HG03039 (cell line): ENCODE measurements around the gene MIAT.

Experiments used
- ATAC-seq: cut with Tn5 transposase; IDR thresholded peaks from one replicate; pipeline ENCODE4 v1.9.1; 2021; ENCODE audit warnings: mild to moderate bottlenecking, moderate library complexity; ENCODE audit not compliant: unreplicated experiment

MIAT gene

GRCh38 chr22:26631282-26631681 is 26.1 kb upstream of the MIAT start:
- no peak for ATAC-seq

- no peak for ATAC-seq
Observed at GRCh38 chr22:26632422-26633155, 24.8 kb upstream of the MIAT start.

- no peak for ATAC-seq
Observed at GRCh38 chr22:26634189-26634588, 23.2 kb upstream of the MIAT start.

GRCh38 chr22:26635117-26635516 is 22.3 kb upstream of the MIAT start:
- no peak for ATAC-seq

GRCh38 chr22:26636296-26636695 is 21.1 kb upstream of the MIAT start:
- no peak for ATAC-seq

GRCh38 chr22:26642465-26643417 is 14.6 kb upstream of the MIAT start:
- no peak for ATAC-seq

- ATAC-seq = no peak
Observed at GRCh38 chr22:26643418-26644100, 13.8 kb upstream of the MIAT start.

GRCh38 chr22:26646158-26646557 is 11.2 kb upstream of the MIAT start:
- ATAC-seq = no peak

- no peak for ATAC-seq
Observed at GRCh38 chr22:26648011-26648497, 9.3 kb upstream of the MIAT start.

GRCh38 chr22:26648528-26649388 is 8.6 kb upstream of the MIAT start:
- no peak for ATAC-seq

GRCh38 chr22:26650722-26651421 is 6.5 kb upstream of the MIAT start:
- ATAC-seq = no peak

- ATAC-seq = no peak
Observed at GRCh38 chr22:26651815-26652214, 5.6 kb upstream of the MIAT start.

GRCh38 chr22:26658161-26658560 is 773 bp downstream of the MIAT start:
- ATAC-seq = no peak

- peak; percentile 47 for ATAC-seq
Observed at GRCh38 chr22:26658671-26659478, 1.5 kb downstream of the MIAT start.

GRCh38 chr22:26660356-26660755 is 3.0 kb downstream of the MIAT start:
- no peak for ATAC-seq

- no peak for ATAC-seq
Observed at GRCh38 chr22:26660961-26661578, 3.7 kb downstream of the MIAT start.

- no peak for ATAC-seq
Observed at GRCh38 chr22:26662160-26662559, 4.8 kb downstream of the MIAT start.

- ATAC-seq = no peak
Observed at GRCh38 chr22:26663374-26663923, 6.1 kb downstream of the MIAT start.
